Upper lobe of left lung (tissue), 4 donors: ENCODE data around the gene ANO2.

Experiments used
- POLR2A ChIP-seq, 4 donors: fragments of 450-650 bp; IDR thresholded peaks; one replicate each; pipeline ENCODE4 v1.5.1; 2016 to 2017; ENCODE audit warnings: antibody characterized with exemption in 4 of 4, mild to moderate bottlenecking in 2 of 4
- POLR2AphosphoS5 ChIP-seq, 2 donors: sonication (generic); formaldehyde crosslinking; IDR thresholded peaks; one replicate each; pipeline ENCODE4 v1.5.1; 2017; ENCODE audit warnings: antibody characterized with exemption in 2 of 2

DNA sequence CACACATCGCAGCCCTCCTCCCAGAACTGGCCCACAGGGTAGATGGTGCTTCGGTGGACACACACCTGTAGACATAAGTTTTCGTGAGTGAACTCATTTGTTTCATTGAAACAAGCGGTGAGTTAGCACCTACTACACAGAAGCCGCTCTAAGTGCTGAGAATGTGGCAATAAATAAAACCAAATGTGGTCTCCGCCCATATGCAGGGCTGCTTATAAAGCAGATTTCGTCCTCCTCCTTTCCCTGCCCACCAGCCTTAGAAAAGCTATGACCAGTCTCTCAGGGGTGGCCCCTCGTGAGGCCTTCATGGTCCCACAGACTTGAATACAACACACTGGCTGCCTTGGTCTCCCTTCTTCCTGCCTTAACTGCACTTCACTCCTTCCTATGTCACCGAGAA, 31.1 kb upstream of the ANO2 start:
- no peak for TF ChIP-seq POLR2A (IDR thresholded peaks at IDR 0.05)
- TF ChIP-seq POLR2AphosphoS5 (IDR thresholded peaks at IDR 0.05), result no peak
